Subcutaneous adipose tissue (tissue), 4 donors: ENCODE measurements around the gene MAML1. TPM values are rescaled to one million over a fixed set of nuclear protein-coding genes. Genes with fewer than 3 reads are reported as not detected.

Source experiments
- total RNA-seq, 4 donors: library from RNA; depleted of rRNA; stranded (reverse); fragments of >200 nt; gene quantifications; one replicate each; pipeline ENCODE4 v1.1.0, GENCODE V29; 2016
- TF ChIP-seq, protein P1 (sequence below): fragments of 450-650 bp; IDR thresholded peaks from one replicate; pipeline ENCODE4 v1.5.1; 2016; ENCODE audit warnings: low read depth, mild to moderate bottlenecking, control low read depth, antibody characterized with exemption, moderate library complexity

Gene MAML1
- total RNA-seq, 4 donors from 2014 or later, result 16.0 to 22.4 (median 18.6) TPM

DNA sequence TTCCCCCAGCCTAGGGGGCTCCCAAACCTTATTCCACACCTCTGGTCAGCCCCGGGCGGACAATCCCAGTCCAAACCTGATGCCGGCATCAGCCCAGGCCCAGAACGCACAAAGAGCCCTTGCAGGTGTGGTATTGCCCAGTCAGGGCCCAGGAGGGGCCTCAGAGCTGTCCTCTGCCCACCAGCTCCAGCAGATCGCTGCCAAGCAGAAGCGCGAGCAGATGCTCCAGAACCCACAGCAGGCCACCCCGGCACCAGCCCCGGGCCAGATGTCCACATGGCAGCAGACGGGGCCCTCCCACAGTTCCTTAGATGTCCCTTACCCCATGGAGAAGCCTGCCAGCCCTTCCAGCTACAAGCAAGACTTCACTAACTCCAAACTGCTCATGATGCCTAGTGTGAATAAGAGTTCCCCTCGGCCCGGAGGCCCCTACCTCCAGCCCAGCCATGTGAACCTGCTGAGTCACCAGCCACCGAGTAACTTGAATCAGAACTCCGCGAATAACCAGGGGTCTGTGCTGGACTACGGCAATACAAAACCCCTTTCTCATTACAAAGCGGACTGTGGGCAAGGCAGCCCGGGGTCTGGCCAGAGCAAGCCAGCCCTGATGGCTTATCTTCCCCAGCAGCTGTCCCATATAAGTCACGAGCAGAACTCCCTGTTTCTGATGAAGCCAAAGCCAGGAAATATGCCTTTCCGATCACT, 33.6 kb downstream of the MAML1 start:
- TF ChIP-seq, protein P1, sequence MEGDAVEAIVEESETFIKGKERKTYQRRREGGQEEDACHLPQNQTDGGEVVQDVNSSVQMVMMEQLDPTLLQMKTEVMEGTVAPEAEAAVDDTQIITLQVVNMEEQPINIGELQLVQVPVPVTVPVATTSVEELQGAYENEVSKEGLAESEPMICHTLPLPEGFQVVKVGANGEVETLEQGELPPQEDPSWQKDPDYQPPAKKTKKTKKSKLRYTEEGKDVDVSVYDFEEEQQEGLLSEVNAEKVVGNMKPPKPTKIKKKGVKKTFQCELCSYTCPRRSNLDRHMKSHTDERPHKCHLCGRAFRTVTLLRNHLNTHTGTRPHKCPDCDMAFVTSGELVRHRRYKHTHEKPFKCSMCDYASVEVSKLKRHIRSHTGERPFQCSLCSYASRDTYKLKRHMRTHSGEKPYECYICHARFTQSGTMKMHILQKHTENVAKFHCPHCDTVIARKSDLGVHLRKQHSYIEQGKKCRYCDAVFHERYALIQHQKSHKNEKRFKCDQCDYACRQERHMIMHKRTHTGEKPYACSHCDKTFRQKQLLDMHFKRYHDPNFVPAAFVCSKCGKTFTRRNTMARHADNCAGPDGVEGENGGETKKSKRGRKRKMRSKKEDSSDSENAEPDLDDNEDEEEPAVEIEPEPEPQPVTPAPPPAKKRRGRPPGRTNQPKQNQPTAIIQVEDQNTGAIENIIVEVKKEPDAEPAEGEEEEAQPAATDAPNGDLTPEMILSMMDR, result no peak

DNA sequence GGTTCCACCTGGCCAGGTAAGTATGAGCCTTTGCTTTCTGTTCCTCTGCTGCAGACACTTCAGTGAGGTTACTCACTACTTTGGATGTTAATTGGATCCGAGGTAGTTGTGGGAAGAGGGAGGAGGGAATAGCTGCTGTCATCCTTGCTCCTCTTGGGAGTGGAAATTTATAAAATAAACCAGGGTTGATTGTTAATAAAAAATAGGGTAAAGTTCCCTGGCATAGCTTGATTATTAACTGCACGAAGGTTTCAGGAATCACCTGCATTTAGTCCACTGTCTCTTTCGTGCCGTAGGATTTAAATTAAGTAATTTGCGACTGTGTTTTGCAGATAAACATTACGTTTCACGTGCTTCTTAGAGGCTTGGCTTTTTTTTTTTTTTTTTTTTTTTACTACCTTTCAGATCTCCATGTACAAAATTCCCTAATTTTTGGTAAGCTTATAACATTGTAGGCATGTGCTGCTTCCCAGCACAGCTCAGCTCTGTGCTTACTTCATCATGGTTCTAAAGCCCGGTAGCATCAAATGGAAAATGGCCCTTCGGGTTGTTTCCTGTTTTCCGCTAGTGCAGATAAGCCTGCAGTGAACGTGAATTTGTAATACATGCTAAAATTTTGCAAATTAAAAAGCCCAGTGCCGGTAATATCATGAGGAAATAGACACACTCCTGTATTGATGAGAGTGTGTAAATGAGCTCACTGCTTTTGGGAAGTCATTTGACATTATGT, 34.3 kb downstream of the MAML1 start:
- TF ChIP-seq, protein P1, result no peak

DNA sequence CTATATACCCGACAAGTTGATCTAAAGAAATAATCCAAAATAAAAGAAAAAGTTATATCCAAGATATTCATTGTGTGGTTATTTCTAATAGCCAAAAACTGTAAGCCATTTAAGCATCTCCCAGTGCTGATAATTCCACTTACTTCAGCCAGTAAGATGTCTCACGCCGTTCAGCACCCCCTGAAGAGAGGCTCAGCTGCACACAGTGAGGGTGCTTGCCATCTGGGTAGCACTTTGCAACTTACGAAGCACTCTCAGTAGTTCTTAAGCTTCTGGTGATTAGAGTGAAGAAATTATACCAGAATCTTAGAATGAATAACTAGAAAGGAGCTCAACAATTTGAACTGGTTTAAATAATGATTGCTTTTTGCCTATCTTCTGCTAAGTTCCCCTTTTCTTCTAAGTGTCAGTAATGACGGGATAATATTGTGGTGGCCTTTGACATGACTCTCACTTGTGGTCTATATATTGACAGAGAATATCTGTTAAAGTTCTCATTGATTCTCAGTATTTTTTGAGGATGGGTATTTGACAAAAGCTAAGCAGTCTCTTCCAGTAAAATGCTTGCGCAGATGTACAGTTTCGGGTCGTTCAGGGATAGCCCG, 35.0 kb downstream of the MAML1 start:
- TF ChIP-seq, protein P1, result no peak

DNA sequence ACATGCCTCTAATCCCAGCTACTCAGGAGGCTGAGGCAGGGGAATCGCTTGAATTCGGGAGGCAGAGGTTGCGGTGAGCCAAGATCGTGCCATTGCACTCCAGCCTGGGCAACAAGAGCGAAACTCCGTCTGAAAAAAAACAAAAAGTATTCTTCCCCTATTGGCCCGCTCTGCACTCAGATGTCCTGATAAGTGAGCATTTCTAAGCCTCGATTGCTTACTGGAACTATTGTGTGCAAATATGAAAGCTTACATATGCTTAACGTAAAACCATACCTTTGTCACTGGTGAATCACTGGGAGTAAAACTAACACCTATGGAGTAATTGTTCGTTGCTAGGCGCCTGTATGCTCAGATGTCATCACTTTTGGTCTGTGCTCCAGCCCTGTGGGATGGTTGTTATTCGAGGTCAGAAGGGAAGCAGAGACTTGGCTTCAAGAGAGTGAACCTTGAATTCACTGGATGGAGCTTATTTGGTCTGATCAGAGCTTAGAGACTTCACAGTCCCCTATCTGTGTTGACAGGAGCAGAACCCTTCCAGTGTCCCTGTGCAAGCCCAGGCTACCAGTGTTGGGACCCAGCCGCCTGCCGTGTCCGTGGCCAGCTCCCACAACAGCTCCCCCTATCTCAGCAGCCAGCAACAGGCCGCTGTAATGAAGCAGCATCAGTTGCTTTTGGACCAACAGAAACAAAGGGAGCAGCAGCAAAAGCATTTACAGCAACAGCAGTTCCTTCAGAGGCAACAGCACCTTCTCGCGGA, 35.9 kb downstream of the MAML1 start:
- TF ChIP-seq, protein P1, result no peak

DNA sequence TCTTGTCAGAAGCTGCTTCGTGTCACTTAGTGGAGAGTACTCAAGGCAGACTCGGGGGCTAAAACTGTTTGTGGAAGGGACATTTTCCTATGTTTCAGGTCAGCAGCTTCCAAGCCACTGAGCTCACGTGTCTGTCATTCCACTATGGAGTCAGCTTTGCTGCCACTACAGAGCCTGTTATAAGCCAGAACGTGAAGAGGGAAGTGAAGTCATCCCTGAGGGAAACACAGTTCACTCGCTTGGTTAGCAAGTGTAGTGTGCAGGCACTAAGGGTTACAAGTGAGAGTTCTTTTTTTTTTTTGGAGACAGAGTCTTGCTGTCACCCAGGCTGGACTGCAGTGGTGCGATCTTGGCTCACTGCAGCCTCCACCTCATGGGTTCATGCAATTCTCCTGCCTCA, 36.6 kb downstream of the MAML1 start:
- TF ChIP-seq, protein P1, result no peak

DNA sequence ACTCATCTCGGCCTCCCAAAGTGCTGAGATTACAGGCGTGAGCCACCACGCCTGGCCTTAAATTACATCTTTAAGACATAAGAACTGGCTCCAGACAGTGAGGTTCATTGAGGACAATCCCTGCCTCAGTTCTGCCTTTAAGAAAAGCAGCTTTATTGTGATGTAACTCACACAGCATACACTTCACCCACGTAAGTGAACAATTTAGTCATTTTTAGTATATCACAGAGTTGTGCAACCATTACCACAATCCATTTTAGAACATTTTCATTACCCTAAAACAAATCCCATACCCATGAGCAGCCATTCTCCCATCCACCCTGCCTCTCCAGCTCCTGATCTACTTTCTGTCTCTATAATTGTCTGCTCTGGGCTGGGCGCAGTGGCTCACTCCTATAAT, 37.2 kb downstream of the MAML1 start:
- TF ChIP-seq, protein P1, result no peak
